Measurements from ENCODE around the gene SUZ12.
A peak's percentile ranks its signal among the peaks of the same experiment; 100 is the strongest.
"Not testable (repeated sequence)": the region's sequence is repeated elsewhere in the genome, so short reads cannot be mapped to it uniquely, and the experiment has no call there.

Gene SUZ12

DNA sequence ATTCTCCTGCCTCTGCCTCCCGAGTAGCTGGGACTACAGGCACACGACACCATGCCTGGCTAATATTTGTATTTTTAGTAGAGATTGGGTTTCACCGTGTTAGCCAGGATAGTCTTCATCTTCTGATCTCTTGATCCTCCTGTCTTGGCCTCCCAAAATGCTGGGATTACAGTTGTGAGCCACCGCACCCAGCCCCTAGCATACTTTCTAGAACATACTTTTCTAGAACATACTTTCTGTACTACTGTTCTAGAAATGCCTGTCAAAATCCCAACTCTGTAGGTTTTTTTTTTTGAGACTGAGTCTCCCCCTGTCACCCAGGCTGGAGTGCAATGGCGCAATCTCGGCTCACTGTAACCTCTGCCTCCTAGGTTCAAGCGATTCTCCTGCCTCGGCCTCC is 27.3 kb downstream of the SUZ12 start:
- not testable (repeated sequence) for DNase-seq

DNA sequence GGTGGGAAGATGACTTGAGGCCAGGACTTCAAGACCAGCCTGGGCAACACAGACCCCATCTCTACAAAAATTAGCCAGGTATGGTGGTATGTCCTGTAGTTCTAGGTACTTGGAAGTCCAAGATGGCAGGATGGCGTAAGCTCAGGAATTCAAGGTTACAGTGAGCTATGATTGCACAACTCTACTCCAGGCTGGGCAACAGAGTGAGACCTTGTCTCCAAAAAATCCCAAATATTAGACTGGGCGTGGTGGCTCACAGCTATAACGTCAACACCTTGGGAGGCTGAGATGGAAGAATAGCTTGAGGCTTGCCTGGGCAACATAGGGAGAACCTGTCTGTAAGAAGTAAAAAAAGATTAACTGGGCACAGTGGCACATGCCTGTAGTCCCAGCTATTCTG is 30.8 kb downstream of the SUZ12 start:
- DNase-seq = no peak

DNA sequence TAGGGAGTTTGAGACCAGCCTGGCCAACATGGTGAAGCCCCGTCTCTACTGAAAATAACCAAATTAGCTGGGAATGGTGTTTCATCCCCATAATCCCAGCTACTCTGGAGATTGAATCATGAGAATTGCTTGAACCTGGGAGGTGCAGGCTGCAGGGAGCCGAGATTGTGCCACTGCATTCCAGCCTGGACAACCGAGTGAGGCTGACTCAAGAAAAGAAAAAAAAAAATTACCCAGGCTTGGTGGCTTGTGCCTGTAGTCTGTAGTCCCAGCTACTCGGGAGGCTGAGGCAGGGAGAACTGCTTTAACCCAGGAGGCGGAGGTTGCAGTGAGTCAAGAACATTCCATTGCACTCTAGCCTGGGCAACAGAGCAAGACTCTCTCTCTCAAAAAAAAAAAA is 33.6 kb downstream of the SUZ12 start:
- DNase-seq = not testable (repeated sequence)

DNA sequence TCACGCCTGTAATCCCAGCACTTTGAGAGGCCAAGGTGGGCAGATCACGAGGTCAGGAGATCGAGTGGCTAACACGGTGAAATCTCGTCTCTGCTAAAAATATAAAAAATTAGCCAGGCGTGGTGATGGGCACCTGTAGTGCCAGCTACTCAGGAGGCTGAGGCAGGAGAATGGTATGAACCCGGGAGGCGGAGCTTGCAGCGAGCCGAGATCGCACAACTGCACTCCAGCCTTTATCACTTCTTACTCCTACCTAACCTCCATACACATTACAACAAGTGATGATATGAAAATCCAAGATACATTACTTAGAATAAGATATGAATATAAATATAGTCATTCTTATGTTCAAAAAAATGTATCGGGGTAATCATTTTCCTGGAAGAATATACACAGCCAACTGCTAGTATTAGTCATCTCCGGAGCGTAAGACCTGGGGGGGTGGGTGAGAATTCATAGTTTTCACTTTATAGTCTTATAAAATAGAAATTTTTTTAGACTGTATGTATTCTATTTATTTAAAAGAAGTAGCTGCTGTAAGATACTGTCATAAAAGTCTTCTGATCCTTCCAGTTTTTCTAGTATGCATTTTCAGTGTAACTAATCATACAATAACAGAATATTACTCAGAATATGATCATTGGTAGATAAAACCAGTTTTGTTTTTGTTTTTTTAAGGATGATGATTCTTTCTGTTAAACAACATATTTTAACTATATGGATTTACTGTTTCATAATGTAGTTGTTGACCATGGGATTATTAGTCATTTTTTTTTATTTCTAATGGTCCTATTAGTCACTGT is 37.7 kb downstream of the SUZ12 start:
- not testable (repeated sequence) for DNase-seq

DNA sequence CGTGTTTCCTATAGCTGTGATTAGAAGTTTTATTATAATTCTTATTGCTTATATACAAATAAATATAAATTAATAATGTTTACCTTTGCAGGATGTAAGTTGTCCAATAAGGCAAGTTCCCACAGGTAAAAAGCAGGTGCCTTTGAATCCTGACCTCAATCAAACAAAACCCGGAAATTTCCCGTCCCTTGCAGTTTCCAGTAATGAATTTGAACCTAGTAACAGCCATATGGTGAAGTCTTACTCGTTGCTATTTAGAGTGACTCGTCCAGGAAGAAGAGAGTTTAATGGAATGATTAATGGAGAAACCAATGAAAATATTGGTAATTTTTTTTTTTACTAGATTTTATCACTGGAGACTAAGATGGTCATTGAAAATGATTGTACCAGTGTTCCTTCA is 38.6 kb downstream of the SUZ12 start:
- DNase-seq = not testable (repeated sequence)

DNA sequence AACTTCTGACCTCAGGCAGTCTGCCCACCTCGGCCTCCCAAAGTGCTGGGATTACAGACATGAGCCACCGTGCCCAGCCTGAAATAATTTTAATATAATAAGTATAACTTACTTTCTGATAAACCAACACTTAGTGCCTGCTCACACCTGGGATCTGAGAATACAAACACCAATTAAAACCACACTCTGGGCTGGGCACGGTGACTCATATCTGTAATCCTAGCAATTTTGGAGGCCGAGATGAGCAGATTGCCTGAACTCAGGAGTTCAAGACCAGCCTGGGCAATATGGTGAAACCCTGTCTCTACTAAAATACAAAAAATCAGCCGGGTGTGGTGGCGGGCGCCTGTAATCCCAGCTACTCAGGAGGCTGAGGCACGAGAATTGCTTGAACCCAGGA is 55.0 kb downstream of the SUZ12 start:
- DNase-seq = not testable (repeated sequence)

DNA sequence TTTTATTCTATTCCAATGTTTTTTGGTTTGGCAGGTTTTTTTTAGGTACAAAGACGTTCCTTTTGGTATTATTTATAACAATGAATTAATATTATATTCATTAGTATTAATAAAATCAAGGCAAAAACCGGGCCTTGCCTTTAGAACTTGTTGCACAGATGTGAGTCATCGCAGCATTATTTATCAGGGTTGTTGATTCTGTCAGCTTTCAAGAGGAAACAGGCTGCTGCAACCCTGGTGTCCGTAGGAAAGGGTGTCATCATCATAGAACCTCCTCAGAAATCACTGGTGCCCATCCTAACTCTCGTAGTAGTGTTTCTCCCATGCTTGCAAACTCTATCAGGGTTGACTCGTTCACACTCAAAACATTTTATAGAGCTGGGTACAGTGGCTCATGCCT is 60.2 kb downstream of the SUZ12 start:
- no peak for DNase-seq

DNA sequence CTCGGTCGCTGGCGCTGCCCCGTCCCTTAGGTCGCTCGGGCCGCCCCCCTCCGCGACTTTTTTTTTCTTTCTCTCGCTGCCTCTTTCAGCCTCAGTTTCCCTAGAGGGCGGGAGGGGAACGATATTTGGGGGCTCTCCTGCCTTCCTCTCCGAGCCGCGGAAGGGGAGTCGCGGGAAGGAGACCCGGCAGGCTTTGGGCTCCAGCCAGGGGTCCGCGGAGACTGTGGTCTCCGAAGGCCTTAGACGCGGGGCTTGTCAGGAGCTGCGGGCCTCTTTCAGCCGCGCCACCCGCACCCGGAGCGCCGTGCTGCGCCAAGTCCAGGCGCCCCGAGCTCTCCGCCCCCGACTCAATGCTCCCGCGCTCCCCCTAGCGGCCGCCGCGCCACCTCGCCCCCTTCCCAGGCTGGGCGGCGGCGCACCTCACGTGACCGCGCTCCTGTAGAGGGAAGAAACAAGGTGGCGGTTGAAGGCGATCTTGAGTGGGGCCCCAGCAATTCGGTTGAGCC is 70.2 kb downstream of the SUZ12 start, which contains the start of gene LRRC37B:
LRRC37B (plus strand) TSS at position 427 of the 506 bp plus-strand sequence. CDS start 14,010 bp downstream, outside the sequence.
- DNase-seq = peak; percentile 67

DNA sequence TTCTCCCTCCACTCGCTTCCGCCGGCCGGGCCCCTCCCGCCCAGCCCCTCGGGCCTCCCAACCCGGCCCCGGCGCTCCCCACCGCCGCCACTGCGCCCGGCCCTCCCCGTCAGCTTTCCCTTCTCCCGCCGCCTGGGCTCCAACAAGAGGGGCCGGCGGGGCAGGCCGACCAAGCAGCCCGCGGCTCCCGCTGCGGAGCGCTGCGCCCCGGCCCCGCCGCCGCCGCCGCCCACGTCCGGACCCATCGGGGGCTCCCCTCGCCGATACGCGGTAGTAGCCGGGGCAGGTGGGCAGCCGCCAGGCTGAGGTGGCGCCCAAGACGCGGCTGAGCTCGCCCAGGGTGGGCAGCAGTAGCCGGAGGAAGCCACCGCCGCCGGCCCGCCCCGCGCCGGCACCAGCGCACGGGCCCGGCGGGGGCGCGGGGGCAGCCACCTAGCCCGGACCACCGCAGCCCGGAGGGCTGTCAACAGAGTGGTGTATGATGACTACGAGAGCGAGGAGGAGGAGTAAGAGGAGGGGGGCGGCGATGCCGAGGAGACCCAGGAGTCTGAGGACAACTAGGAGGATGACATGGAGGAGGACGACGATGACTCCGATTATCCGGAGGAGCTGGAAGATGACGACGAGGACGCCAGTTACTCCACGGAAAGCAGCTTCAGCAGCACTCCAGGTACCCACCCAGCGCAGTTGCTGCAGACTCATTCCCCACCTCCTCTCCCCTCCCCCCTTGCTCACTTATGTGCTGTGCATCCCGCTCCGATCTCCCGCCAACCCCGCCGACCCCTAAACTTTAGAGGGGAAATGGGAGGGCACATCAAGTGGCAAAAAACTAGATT is 70.9 kb downstream of the SUZ12 start:
- peak; percentile 55 for DNase-seq

DNA sequence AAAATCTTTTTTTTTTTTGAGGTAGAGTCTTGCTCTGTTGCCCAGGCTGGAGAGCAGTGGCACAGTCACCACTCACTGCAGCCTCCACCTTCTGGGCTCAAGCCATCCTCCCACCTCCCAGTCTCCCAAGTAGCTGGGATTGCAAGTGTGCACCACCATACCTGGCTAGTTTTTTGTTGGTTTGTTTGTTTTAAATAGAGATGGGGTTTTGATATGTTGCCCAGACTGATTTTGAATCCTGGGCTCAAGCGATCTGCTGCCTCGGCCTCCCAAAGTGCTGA is 72.4 kb downstream of the SUZ12 start:
- no peak for DNase-seq

DNA sequence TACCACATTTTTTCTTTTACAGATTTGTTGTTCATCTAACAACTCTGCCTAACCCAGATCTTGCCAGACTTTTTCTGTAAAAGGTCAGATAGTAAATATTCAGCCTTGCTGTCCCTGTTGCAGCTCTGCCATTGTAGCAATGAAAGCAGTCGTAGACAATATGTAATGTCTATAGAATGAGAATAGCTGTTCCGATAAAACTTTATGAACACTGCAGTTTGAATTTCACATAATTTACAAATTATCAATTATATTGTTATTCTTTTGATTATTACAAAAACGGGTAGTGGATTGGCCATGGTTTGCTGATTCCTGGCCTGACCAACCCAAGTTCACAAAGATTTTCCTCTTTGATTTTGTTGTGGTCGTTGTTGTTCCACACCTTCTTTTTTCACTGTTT is 73.3 kb downstream of the SUZ12 start:
- no peak for DNase-seq

DNA sequence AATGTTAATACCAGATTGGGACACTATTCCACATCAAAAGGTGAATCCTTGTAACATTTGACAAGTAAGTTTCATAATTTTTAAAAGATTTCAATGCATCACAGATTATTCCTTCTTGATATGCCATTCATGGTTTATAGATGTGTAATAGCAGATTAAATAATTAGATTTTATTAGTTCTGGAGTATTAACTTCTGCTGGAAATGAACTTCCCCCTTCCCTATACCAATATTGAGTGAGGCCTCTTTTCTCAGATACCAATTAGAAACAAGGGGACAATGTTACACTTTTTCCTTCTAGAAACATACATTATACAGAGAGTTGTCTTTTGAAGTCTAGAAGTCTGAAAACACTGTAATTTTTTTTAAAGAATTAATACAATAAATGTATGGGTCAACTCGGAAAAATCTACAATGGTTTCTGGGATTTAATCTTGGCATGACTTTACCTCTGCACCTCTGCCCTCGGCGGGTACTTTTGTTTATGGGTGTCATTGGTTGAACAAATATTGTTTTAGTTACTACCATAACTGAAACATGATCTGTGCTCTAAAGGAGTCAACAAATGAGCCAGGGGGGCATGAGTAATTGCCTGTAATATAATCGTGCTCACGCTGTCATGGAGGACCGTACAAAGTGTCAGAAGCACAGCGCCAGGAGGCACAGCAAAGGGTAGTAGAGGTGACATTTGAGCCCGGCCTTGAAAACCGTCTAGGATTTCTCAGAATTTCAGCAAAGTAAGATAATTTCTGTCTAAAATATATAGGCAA is 78.6 kb downstream of the SUZ12 start:
- peak; percentile 86 for DNase-seq

DNA sequence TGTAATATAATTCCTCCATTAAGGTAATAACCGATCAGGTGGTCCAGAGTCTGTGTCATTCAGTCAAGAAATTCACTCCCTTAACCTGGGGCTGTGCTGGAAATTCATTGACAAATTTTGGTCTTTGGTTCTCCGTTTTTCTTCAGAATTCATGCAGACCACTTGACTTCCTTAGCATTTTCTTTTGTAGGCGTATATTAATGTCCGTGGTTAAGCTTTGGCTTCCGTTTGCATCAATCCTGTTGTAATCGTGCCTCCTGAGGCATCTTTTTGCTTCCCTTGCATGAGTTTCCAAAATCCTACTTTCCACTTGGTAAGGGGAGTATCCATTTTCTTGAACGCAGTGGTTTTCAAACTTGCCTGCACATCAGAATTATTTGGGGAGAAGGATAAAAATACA is 79.4 kb downstream of the SUZ12 start:
- DNase-seq = no peak

DNA sequence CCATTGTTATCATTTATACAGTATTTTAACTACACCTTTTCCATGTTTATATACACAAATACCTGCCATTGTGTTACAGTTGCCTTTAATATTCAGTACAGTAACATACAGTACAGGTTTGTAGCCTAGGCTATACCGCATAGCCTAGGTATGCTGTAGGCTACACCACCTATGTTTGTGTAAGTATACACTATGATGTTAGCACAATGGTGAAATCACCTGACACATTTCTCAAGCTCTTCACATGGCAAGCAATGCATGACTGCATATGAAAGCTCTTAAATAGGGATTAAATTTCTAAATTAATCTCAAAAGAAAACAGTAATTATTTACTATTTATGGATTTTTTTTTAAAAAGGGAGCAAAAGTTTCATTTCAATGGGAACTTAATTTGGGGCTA is 82.4 kb downstream of the SUZ12 start:
- no peak for DNase-seq

DNA sequence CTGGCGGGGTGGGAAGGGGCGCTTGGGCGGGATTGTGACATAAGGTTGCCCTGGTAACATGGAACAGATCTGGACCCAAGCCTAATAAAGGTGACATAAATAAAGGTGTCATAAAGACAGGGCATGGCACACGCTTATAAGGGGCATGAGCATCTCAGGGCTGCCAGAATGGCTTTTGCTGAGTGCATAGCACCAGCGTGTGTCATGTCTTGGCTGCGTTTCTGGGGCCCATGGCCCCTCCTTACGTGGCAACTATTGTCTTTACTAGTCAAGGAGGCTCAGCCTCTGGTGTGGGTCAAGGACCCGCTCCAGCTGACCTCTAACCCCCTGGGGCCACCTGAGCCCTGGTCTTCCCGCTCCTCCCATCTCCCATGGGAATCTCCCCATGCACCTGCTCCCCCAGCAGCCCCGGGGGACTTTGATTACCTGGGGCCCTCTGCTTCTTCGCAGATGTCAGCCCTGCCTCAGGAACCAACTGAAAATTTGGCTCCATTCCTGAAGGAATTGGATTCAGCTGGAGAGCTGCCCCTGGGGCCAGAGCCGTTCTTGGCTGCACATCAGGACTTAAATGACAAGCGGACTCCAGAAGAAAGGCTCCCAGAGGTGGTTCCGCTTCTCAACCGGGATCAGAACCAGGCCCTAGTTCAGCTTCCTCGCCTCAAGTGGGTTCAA is 84.3 kb downstream of the SUZ12 start:
- DNase-seq = no peak

DNA sequence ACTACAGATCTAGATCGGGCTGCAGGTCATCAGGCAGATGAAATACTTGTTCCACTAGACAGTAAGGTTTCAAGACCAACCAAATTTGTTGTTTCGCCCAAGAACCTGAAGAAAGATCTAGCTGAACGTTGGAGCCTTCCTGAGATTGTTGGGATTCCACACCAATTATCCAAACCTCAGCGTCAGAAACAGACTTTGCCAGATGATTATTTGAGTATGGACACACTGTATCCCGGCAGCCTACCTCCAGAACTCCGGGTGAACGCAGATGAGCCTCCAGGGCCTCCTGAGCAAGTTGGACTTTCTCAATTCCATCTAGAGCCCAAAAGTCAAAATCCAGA is 84.8 kb downstream of the SUZ12 start:
- no peak for DNase-seq

DNA sequence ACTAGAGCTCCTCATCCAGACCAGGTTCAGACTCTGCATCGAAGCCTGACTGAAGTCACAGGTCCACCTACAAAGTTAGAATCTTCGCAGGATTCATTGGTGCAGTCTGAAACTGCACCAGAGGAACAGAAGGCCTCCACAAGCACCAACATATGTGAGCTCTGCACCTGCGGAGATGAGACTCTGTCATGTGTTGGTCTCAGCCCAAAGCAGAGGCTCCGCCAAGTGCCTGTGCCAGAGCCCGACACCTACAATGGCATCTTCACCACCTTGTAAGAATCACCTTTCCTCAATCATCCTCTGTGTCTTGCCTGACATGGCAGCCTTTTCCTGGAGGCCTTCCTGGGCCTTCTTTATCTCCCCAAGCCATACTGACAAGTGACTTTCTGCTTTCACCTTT is 85.7 kb downstream of the SUZ12 start:
- DNase-seq = not testable (repeated sequence)

DNA sequence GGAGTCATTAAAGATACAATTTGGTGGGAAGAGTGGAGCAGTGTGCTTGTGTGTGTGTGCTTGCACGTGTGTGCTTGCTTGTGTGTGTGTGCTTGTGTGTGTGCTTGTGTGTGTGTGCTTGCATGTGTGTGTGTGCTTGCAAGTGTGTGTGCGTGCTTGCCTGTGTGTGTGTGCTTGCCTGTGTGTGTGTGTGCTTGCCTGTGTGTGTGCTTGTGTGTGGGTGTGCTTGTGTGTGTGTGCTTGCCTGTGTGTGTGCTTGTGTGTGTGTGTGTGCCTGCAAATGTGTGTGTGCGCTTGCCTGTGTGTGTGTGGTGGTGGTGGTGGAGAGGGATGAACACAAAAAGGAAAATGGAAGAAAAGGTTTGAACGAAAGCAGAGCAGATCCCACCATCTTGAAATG is 90.5 kb downstream of the SUZ12 start:
- DNase-seq = not testable (repeated sequence)

DNA sequence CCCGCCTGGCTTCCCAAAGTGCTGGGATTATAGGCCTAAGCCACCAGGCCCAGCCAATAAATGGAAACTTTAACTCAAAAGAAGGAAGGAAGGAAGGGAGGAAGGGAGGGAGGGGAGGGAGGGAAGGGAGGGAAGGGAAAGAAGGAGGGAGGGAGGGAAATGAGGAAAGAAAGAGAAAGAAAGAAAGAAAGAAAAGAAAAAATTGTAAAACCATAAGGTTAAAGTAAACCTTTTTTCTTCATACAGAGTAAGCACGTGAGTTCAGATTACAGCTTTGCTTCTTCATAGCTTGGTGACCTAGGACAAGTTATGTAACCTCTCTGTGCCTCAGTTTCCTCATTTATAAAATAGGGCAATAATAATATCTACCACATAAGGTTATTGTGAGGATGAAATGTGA is 96.4 kb downstream of the SUZ12 start:
- no peak for DNase-seq

DNA sequence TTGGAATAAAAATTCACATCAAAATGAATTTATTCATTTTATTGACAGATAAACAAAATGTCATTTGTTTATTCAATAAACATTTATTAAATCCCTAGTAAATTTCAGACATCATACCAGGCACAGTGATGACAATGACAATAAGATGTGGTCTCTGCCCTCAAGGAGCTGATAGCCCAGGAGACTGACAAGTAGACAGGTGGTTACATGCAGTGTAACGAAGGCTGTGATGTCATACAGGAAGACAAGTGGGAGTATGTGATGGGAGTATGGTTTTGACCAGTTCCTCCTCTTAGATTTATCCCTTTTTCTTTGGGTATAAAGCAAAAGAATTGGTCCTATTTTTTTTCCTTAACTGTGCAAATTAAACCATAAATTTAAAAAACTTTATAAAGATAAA is 97.0 kb downstream of the SUZ12 start:
- not testable (repeated sequence) for DNase-seq

DNA sequence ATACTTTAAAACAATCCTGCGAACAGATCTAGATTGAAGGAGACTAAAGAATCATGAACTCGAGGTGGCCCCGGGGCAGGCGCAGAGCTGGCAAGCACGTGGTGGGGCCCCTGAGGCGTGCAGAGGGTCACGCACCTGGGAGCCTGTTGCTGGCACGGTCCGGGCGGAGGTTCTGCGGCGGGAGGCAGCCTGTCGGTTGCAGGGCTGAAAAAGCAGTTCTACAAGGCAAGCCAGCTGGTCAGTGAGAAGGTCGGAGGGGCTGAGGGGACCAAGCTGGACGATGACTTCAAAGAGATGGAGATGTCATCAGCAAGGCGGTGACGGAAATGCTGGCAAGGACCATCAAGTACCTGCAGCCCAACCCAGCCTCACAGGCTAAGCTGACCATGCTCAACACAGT is 103.4 kb downstream of the SUZ12 start:
- DNase-seq = not testable (repeated sequence)

DNA sequence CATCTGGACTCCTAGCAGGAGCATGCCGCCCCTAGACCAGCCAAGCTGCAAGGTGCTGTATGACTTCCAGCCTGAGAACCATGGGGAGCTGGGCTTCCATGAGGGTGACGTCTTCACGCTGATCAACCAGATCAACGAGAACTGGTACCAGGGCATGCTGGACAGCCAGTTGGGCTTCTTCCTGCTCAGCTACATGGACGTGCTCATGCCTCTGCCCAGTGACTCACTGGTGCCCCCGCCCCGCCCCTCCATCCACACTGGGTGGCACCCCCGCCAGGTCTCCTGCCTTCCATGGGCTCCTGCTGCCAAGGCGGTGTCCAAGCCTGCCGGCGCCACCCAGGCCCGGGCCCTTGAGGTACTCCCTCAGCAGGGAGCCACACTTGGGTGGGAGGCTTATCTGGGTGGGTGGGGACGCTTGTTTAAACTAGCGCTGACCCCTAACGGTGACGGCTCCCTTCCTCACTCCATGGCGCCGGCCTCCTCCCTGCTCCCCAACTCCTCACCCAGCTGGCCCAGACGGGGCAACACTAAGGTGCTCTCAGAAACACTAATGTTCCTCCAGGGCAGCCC is 104.6 kb downstream of the SUZ12 start:
- not testable (repeated sequence) for DNase-seq
